Measurements from ENCODE around the gene LHFPL2.

DNA sequence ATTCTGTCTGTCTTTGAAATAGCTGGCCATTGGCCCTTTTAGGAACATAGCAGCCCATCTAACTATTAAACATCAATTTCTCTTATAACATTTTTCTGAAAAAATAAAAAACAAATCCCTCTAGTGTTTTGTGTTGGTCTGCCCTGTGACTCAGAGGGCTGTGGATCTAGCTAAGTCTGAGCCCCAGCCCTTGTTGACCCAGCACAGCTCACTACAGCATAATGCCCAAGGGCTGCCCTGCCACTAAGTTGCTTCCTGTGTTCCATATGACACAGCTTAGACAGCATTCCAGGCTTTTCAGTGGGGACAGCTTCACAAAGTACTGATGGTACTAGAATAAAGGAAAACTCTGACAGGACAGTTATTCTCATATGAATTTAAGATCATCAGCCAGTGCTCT lies 152.2 kb downstream of the LHFPL2 start:
- TF ChIP-seq, protein P1, sequence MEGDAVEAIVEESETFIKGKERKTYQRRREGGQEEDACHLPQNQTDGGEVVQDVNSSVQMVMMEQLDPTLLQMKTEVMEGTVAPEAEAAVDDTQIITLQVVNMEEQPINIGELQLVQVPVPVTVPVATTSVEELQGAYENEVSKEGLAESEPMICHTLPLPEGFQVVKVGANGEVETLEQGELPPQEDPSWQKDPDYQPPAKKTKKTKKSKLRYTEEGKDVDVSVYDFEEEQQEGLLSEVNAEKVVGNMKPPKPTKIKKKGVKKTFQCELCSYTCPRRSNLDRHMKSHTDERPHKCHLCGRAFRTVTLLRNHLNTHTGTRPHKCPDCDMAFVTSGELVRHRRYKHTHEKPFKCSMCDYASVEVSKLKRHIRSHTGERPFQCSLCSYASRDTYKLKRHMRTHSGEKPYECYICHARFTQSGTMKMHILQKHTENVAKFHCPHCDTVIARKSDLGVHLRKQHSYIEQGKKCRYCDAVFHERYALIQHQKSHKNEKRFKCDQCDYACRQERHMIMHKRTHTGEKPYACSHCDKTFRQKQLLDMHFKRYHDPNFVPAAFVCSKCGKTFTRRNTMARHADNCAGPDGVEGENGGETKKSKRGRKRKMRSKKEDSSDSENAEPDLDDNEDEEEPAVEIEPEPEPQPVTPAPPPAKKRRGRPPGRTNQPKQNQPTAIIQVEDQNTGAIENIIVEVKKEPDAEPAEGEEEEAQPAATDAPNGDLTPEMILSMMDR (IDR thresholded peaks at IDR 0.05): no peak
- TF ChIP-seq EZH2 (IDR thresholded peaks at IDR 0.05; ENCODE audit: borderline replicate concordance, insufficient read depth, low read depth, low read length, poor library complexity, severe bottlenecking): no peak
